Measurements from ENCODE around the gene SCGB3A2. TPM values are rescaled to one million over a fixed set of nuclear protein-coding genes. Genes with fewer than 3 reads are reported as not detected.

The SCGB3A2 gene
- total RNA-seq, 1 donor from 2014 or later, result 624 TPM

DNA sequence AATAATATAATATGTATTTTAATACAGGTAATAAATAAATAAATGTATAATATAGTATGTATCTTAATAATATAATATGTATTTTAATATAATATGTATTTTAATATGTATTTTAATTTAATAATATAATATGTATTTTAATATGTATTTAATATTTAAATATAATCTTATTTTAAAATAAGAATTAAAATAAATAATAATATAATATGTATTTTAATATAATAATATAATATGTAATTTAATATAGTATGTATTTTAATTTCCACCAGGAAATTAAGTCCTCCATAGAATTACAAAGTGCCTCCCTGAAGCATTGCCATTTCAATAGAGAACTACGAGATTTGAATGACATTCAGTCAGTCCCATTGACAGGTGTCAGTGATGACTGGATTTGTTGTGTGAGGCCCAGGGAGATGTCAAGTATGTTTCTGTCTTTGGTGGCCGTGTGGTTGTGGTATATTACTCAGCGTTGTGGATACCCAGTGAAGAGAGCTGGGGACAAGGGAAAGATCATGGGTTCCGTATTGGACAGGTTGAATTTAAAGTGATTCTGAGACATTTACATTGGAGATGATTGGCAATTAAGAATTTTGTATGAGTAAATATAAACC is 42.0 kb downstream of the SCGB3A2 start:
- H3K9me3 ChIP-seq, result no peaks in the 10 kb centered on the region
- no peaks in the 10 kb centered on the region for H3K4me1 ChIP-seq
- H3K4me3 ChIP-seq, result no peak overlapping the region
- DNase-seq (no peak), ATAC-seq (no peak)
- intact Hi-C loops (cut with DNase I), result no loop called here
- H3K36me3 ChIP-seq, result no peaks in the 10 kb centered on the region
- no peaks in the 10 kb centered on the region for H3K27me3 ChIP-seq (ENCODE audit: low read depth)
- TF ChIP-seq, protein P1, sequence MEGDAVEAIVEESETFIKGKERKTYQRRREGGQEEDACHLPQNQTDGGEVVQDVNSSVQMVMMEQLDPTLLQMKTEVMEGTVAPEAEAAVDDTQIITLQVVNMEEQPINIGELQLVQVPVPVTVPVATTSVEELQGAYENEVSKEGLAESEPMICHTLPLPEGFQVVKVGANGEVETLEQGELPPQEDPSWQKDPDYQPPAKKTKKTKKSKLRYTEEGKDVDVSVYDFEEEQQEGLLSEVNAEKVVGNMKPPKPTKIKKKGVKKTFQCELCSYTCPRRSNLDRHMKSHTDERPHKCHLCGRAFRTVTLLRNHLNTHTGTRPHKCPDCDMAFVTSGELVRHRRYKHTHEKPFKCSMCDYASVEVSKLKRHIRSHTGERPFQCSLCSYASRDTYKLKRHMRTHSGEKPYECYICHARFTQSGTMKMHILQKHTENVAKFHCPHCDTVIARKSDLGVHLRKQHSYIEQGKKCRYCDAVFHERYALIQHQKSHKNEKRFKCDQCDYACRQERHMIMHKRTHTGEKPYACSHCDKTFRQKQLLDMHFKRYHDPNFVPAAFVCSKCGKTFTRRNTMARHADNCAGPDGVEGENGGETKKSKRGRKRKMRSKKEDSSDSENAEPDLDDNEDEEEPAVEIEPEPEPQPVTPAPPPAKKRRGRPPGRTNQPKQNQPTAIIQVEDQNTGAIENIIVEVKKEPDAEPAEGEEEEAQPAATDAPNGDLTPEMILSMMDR (IDR thresholded peaks at IDR 0.05), result no peak
- no peak overlapping the region for H3K27ac ChIP-seq

DNA sequence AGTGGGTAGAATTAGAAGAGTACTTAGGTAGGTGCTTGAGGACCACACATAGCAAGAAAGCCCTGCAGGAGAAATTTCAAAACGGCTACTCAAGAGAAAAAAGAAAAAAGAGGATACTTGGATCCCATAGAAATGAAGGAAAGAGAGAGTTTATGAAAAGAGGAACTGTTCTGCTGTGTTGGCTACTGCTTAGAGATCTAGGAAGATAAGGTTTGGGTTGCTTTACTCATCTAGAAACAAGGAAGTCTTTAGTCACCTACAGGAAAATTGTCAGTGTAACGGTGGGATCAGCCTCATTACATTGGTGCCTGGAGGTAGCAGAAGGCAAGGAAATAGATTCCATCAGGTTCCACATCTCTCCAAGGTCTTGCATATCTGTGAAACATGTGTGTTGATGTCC is 42.6 kb downstream of the SCGB3A2 start:
- DNase-seq (no peak), ATAC-seq (no peak)
- no peaks in the 10 kb centered on the region for H3K36me3 ChIP-seq
- intact Hi-C loops (cut with DNase I), result no loop called here
- H3K27me3 ChIP-seq (ENCODE audit: low read depth), result no peaks in the 10 kb centered on the region
- no peaks in the 10 kb centered on the region for H3K4me1 ChIP-seq
- TF ChIP-seq, protein P1 (IDR thresholded peaks at IDR 0.05), result no peak
- H3K4me3 ChIP-seq, result no peak overlapping the region
- H3K9me3 ChIP-seq, result no peaks in the 10 kb centered on the region
- no peak overlapping the region for H3K27ac ChIP-seq

DNA sequence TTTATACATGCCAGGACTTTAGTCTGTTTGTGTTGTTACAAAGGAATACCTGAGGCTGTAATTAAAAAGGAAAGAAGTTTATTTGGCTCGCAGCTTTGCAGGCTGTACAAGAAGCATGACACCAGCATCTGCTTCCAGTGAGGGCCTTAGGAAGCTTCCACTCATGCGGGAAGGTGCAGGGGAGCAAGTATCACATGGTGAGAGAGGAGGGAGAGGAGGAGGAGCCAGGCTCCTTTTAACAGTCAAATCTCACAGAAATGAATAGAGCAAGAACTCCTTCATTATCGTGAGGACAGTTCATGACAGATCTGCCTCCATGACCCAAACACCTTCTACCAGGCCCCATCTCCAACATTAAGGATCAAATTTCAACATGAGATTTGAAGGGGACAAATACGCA is 46.5 kb downstream of the SCGB3A2 start:
- no peak for ATAC-seq
- TF ChIP-seq, protein P1 (IDR thresholded peaks at IDR 0.05), result no peak
- no peak for DNase-seq
- Histone ChIP-seq H3K9me3 (no peaks in the 10 kb centered on the region), H3K4me3 (no peak overlapping the region), H3K4me1 (no peaks in the 10 kb centered on the region), H3K36me3 (no peaks in the 10 kb centered on the region), H3K27ac (no peak overlapping the region), H3K27me3 (ENCODE audit: low read depth) (no peaks in the 10 kb centered on the region)
- intact Hi-C loops (cut with DNase I), result no loop called here

DNA sequence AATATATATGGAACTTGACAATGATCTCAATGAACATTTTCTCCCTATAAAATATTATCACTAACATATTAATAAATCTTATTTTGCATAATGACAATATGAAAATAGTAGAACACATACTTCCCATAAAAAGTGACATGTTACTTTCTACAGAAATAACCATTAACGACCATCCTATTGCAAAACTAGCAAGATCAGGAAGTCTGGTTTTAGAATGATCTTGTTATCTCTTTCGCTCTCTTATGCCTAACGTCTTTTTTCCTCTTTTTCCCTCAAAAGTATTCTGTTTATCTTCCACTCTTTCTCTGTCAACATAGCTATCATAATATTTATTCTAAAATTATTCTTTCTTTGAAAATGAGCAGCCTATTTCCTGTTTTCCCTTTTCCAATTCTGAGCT is 49.4 kb downstream of the SCGB3A2 start:
- DNase-seq (no peak), ATAC-seq (no peak)
- Histone ChIP-seq H3K9me3 (no peaks in the 10 kb centered on the region), H3K36me3 (no peaks in the 10 kb centered on the region), H3K27ac (no peak overlapping the region), H3K4me3 (no peak overlapping the region), H3K4me1 (no peaks in the 10 kb centered on the region), H3K27me3 (ENCODE audit: low read depth) (no peaks in the 10 kb centered on the region)
- intact Hi-C loops (cut with DNase I), result no loop called here
- TF ChIP-seq, protein P1 (IDR thresholded peaks at IDR 0.05), result no peak

DNA sequence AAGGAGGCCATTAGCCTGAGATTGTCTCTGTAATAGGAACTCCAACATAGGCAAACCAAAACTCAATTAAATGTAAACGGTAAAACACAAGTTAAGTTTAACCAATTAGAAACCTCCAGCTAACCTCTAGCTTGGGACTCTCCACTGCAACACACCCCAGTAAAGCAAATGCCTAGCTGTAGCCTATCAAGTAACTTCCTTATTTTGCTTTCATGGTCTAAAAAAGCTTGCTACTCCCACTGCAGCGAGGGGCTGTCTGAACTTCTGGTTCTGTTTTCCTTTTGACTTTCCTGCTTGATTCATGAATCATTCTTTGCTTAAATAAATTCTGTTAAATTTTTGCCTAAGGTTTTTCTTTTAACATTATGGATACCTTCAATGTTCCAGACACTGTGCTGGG is 52.3 kb downstream of the SCGB3A2 start:
- H3K27me3 ChIP-seq (ENCODE audit: low read depth), result no peaks in the 10 kb centered on the region
- no peak overlapping the region for H3K27ac ChIP-seq
- no peaks in the 10 kb centered on the region for H3K36me3 ChIP-seq
- no peak for ATAC-seq
- H3K4me1 ChIP-seq, result no peaks in the 10 kb centered on the region
- H3K4me3 ChIP-seq, result no peak overlapping the region
- TF ChIP-seq, protein P1 (IDR thresholded peaks at IDR 0.05), result no peak
- DNase-seq, result no peak
- intact Hi-C loops (cut with DNase I), result loop anchor here (10.0 kb wide), 1 partner anchor 46 kb away; no protein-coding TSS in a partner anchor
- H3K9me3 ChIP-seq, result no peaks in the 10 kb centered on the region

Other genes with a start within 250 kb of the SCGB3A2 start
- 8.3 TPM for gene JAKMIP2, start 96.0 kb upstream of the SCGB3A2 start, total RNA-seq
- not detected for gene SPINK1, start 47.0 kb upstream of the SCGB3A2 start, total RNA-seq
- not detected for gene C5orf46, start 27.8 kb downstream of the SCGB3A2 start, total RNA-seq
- 2.1 TPM for gene SPINK5, start 185.3 kb downstream of the SCGB3A2 start, total RNA-seq

Measured in lower lobe of right lung (tissue), 2 donors.